ENCODE results near the gene ZNF335. TPM values are rescaled to one million over a fixed set of nuclear protein-coding genes. Genes with fewer than 3 reads are reported as not detected.

Gene ZNF335
- total and polyA plus RNA-seq, 2 experiments from 2014 or later, result 13.5 to 28.1 TPM

GRCh38 chr20:45952861-45953260 lies 19.1 kb downstream of the ZNF335 start:
- peaks cover 33% of the 10 kb centered on the region for H3K36me3 ChIP-seq
- no peak overlapping the region for H3K4me3 ChIP-seq
- TF ChIP-seq CTCF (IDR thresholded peaks at IDR 0.05; ENCODE audit: low read depth, low read length), result no peak
- DNase-seq (ENCODE audit: low read depth in 1 of 2, low spot score in 1 of 2), result no peak
- no peaks in the 10 kb centered on the region for H3K27me3 ChIP-seq
- no peak overlapping the region for H3K27ac ChIP-seq
- H3K9me3 ChIP-seq (ENCODE audit: low read depth), result no peaks in the 10 kb centered on the region
- no peaks in the 10 kb centered on the region for H3K4me1 ChIP-seq (ENCODE audit: low read depth)

- H3K27me3 ChIP-seq, result no peaks in the 10 kb centered on the region
- H3K27ac ChIP-seq, result no peak overlapping the region
- H3K4me3 ChIP-seq, result no peak overlapping the region
- H3K36me3 ChIP-seq, result peaks cover 39% of the 10 kb centered on the region
- DNase-seq (ENCODE audit: low read depth in 1 of 2, low spot score in 1 of 2), result no peak
- H3K9me3 ChIP-seq (ENCODE audit: low read depth), result no peaks in the 10 kb centered on the region
- TF ChIP-seq CTCF (IDR thresholded peaks at IDR 0.05; ENCODE audit: low read depth, low read length), result no peak
- no peaks in the 10 kb centered on the region for H3K4me1 ChIP-seq (ENCODE audit: low read depth)
These were observed 19.8 kb downstream of the ZNF335 start for GRCh38 chr20:45951925-45952834.

GRCh38 chr20:45950330-45950646 lies 21.7 kb downstream of the ZNF335 start:
- Histone ChIP-seq H3K36me3 (peaks cover 46% of the 10 kb centered on the region), H3K4me3 (no peak overlapping the region), H3K4me1 (ENCODE audit: low read depth) (no peaks in the 10 kb centered on the region), H3K27me3 (no peaks in the 10 kb centered on the region), H3K27ac (peak overlapping the region; percentile 21), H3K9me3 (ENCODE audit: low read depth) (no peaks in the 10 kb centered on the region)
- TF ChIP-seq CTCF (IDR thresholded peaks at IDR 0.05; ENCODE audit: low read depth, low read length), result no peak
- DNase-seq (ENCODE audit: low read depth in 1 of 2, low spot score in 1 of 2), result no peak

- H3K36me3 ChIP-seq, result peaks cover 51% of the 10 kb centered on the region
These were observed 22.3 kb downstream of the ZNF335 start for GRCh38 chr20:45949542-45950329.

More at GRCh38 chr20:45949542-45950329, 22.3 kb downstream of the ZNF335 start:
- Histone ChIP-seq H3K4me1 (ENCODE audit: low read depth) (no peaks in the 10 kb centered on the region), H3K27ac (peak overlapping the region; percentile 21), H3K27me3 (no peaks in the 10 kb centered on the region), H3K9me3 (ENCODE audit: low read depth) (no peaks in the 10 kb centered on the region), H3K4me3 (no peak overlapping the region)
- no peak for TF ChIP-seq CTCF (IDR thresholded peaks at IDR 0.05; ENCODE audit: low read depth, low read length)
- DNase-seq (ENCODE audit: low read depth in 1 of 2, low spot score in 1 of 2), result no peak
